ENCODE results near the gene DMRT2.
A peak's percentile ranks its signal among the peaks of the same experiment; 100 is the strongest.

The DMRT2 gene

GRCh38 chr9:1046639-1047572 is 3.3 kb upstream of the DMRT2 start:
- no peaks in the 10 kb centered on the region for H3K36me3 ChIP-seq (ENCODE audit: control insufficient read depth in 1 of 2, insufficient read depth in 2 of 2, low read length in 2 of 2)
- no peaks in the 10 kb centered on the region for H3K9me3 ChIP-seq (ENCODE audit: control insufficient read depth in 1 of 2, low read length in 2 of 2)
- no peak overlapping the region for H3K27ac ChIP-seq (ENCODE audit: low read depth, low read length)
- peaks cover 13 to 20% of the 10 kb centered on the region in 2 donors for H3K4me1 ChIP-seq (ENCODE audit: control insufficient read depth in 1 of 2, insufficient read depth in 2 of 2, low read length in 2 of 2)
- H3K4me3 ChIP-seq (ENCODE audit: low read depth in 1 of 2, low read length in 2 of 2): peak overlapping the region; percentile 72 to 77
- H3K27me3 ChIP-seq (ENCODE audit: control insufficient read depth in 1 of 2, insufficient read depth in 2 of 2, low read length in 2 of 2): peaks cover 88 to 95% of the 10 kb centered on the region in 2 donors
- no peak overlapping the region for H3K9ac ChIP-seq (ENCODE audit: low read depth in 1 of 2, low read length in 2 of 2)

GRCh38 chr9:1047591-1048230 is 2.4 kb upstream of the DMRT2 start:
- Histone ChIP-seq H3K9ac (ENCODE audit: low read depth in 1 of 2, low read length in 2 of 2) (no peak overlapping the region), H3K27me3 (ENCODE audit: control insufficient read depth in 1 of 2, insufficient read depth in 2 of 2, low read length in 2 of 2) (peaks cover 89 to 95% of the 10 kb centered on the region in 2 donors), H3K27ac (ENCODE audit: low read depth, low read length) (no peak overlapping the region), H3K4me3 (ENCODE audit: low read depth in 1 of 2, low read length in 2 of 2) (peak overlapping the region; percentile 72 to 77), H3K9me3 (ENCODE audit: control insufficient read depth in 1 of 2, low read length in 2 of 2) (no peaks in the 10 kb centered on the region), H3K36me3 (ENCODE audit: control insufficient read depth in 1 of 2, insufficient read depth in 2 of 2, low read length in 2 of 2) (no peaks in the 10 kb centered on the region), H3K4me1 (ENCODE audit: control insufficient read depth in 1 of 2, insufficient read depth in 2 of 2, low read length in 2 of 2) (peaks cover 13 to 24% of the 10 kb centered on the region in 2 donors)

GRCh38 chr9:1048231-1048619 is 1.9 kb upstream of the DMRT2 start:
- Histone ChIP-seq H3K4me1 (ENCODE audit: control insufficient read depth in 1 of 2, insufficient read depth in 2 of 2, low read length in 2 of 2) (peaks cover 13 to 24% of the 10 kb centered on the region in 2 donors), H3K4me3 (ENCODE audit: low read depth in 1 of 2, low read length in 2 of 2) (peak overlapping the region; percentile 72 to 77), H3K27me3 (ENCODE audit: control insufficient read depth in 1 of 2, insufficient read depth in 2 of 2, low read length in 2 of 2) (peaks cover 92 to 95% of the 10 kb centered on the region in 2 donors)

GRCh38 chr9:1048811-1049210 is 1.3 kb upstream of the DMRT2 start:
- Histone ChIP-seq H3K9ac (ENCODE audit: low read depth in 1 of 2, low read length in 2 of 2) (no peak overlapping the region), H3K36me3 (ENCODE audit: control insufficient read depth in 1 of 2, insufficient read depth in 2 of 2, low read length in 2 of 2) (no peaks in the 10 kb centered on the region), H3K27ac (ENCODE audit: low read depth, low read length) (no peak overlapping the region), H3K9me3 (ENCODE audit: control insufficient read depth in 1 of 2, low read length in 2 of 2) (no peaks in the 10 kb centered on the region), H3K4me1 (ENCODE audit: control insufficient read depth in 1 of 2, insufficient read depth in 2 of 2, low read length in 2 of 2) (peaks cover 13 to 24% of the 10 kb centered on the region in 2 donors), H3K27me3 (ENCODE audit: control insufficient read depth in 1 of 2, insufficient read depth in 2 of 2, low read length in 2 of 2) (peaks cover 91 to 95% of the 10 kb centered on the region in 2 donors), H3K4me3 (ENCODE audit: low read depth in 1 of 2, low read length in 2 of 2) (no peak overlapping the region)

More at GRCh38 chr9:1048231-1048619, 1.9 kb upstream of the DMRT2 start:
- no peak overlapping the region for H3K9ac ChIP-seq (ENCODE audit: low read depth in 1 of 2, low read length in 2 of 2)
- no peak overlapping the region for H3K27ac ChIP-seq (ENCODE audit: low read depth, low read length)
- no peaks in the 10 kb centered on the region for H3K9me3 ChIP-seq (ENCODE audit: control insufficient read depth in 1 of 2, low read length in 2 of 2)
- no peaks in the 10 kb centered on the region for H3K36me3 ChIP-seq (ENCODE audit: control insufficient read depth in 1 of 2, insufficient read depth in 2 of 2, low read length in 2 of 2)

- Histone ChIP-seq H3K4me1 (ENCODE audit: control insufficient read depth in 1 of 2, insufficient read depth in 2 of 2, low read length in 2 of 2) (peaks cover 13 to 24% of the 10 kb centered on the region in 2 donors), H3K4me3 (ENCODE audit: low read depth in 1 of 2, low read length in 2 of 2) (peak overlapping the region; percentile 17 to 54), H3K9ac (ENCODE audit: low read depth in 1 of 2, low read length in 2 of 2) (no peak overlapping the region), H3K27ac (ENCODE audit: low read depth, low read length) (no peak overlapping the region), H3K9me3 (ENCODE audit: control insufficient read depth in 1 of 2, low read length in 2 of 2) (no peaks in the 10 kb centered on the region), H3K27me3 (ENCODE audit: control insufficient read depth in 1 of 2, insufficient read depth in 2 of 2, low read length in 2 of 2) (peaks cover 84 to 91% of the 10 kb centered on the region in 2 donors), H3K36me3 (ENCODE audit: control insufficient read depth in 1 of 2, insufficient read depth in 2 of 2, low read length in 2 of 2) (no peaks in the 10 kb centered on the region)
These were observed 516 bp upstream of the DMRT2 start for GRCh38 chr9:1049641-1050040.

GRCh38 chr9:1051210-1051583 is 1.0 kb downstream of the DMRT2 start:
- Histone ChIP-seq H3K4me1 (ENCODE audit: control insufficient read depth in 1 of 2, insufficient read depth in 2 of 2, low read length in 2 of 2) (peaks cover 13 to 24% of the 10 kb centered on the region in 2 donors), H3K27me3 (ENCODE audit: control insufficient read depth in 1 of 2, insufficient read depth in 2 of 2, low read length in 2 of 2) (peaks cover 72 to 83% of the 10 kb centered on the region in 2 donors), H3K4me3 (ENCODE audit: low read depth in 1 of 2, low read length in 2 of 2) (no peak overlapping the region)

GRCh38 chr9:1051584-1052275 is 1.6 kb downstream of the DMRT2 start:
- Histone ChIP-seq H3K27ac (ENCODE audit: low read depth, low read length) (no peak overlapping the region), H3K27me3 (ENCODE audit: control insufficient read depth in 1 of 2, insufficient read depth in 2 of 2, low read length in 2 of 2) (peaks cover 69 to 83% of the 10 kb centered on the region in 2 donors)

More at GRCh38 chr9:1051210-1051583, 1.0 kb downstream of the DMRT2 start:
- no peak overlapping the region for H3K27ac ChIP-seq (ENCODE audit: low read depth, low read length)
- no peaks in the 10 kb centered on the region for H3K9me3 ChIP-seq (ENCODE audit: control insufficient read depth in 1 of 2, low read length in 2 of 2)
- H3K36me3 ChIP-seq (ENCODE audit: control insufficient read depth in 1 of 2, insufficient read depth in 2 of 2, low read length in 2 of 2): no peaks in the 10 kb centered on the region
- no peak overlapping the region for H3K9ac ChIP-seq (ENCODE audit: low read depth in 1 of 2, low read length in 2 of 2)

GRCh38 chr9:1052365-1053281 is 2.5 kb downstream of the DMRT2 start:
- Histone ChIP-seq H3K27me3 (ENCODE audit: control insufficient read depth in 1 of 2, insufficient read depth in 2 of 2, low read length in 2 of 2) (peaks cover 65 to 78% of the 10 kb centered on the region in 2 donors), H3K9ac (ENCODE audit: low read depth in 1 of 2, low read length in 2 of 2) (no peak overlapping the region), H3K4me3 (ENCODE audit: low read depth in 1 of 2, low read length in 2 of 2) (peak overlapping the region in 1 of 2 donors; percentile 40), H3K36me3 (ENCODE audit: control insufficient read depth in 1 of 2, insufficient read depth in 2 of 2, low read length in 2 of 2) (no peaks in the 10 kb centered on the region), H3K9me3 (ENCODE audit: control insufficient read depth in 1 of 2, low read length in 2 of 2) (no peaks in the 10 kb centered on the region), H3K27ac (ENCODE audit: low read depth, low read length) (no peak overlapping the region), H3K4me1 (ENCODE audit: control insufficient read depth in 1 of 2, insufficient read depth in 2 of 2, low read length in 2 of 2) (peaks cover 8 to 17% of the 10 kb centered on the region in 2 donors)

More at GRCh38 chr9:1051584-1052275, 1.6 kb downstream of the DMRT2 start:
- no peak overlapping the region for H3K9ac ChIP-seq (ENCODE audit: low read depth in 1 of 2, low read length in 2 of 2)
- no peaks in the 10 kb centered on the region for H3K36me3 ChIP-seq (ENCODE audit: control insufficient read depth in 1 of 2, insufficient read depth in 2 of 2, low read length in 2 of 2)
- peak overlapping the region; percentile 36 to 40 for H3K4me3 ChIP-seq (ENCODE audit: low read depth in 1 of 2, low read length in 2 of 2)
- no peaks in the 10 kb centered on the region for H3K9me3 ChIP-seq (ENCODE audit: control insufficient read depth in 1 of 2, low read length in 2 of 2)
- H3K4me1 ChIP-seq (ENCODE audit: control insufficient read depth in 1 of 2, insufficient read depth in 2 of 2, low read length in 2 of 2): peaks cover 13 to 24% of the 10 kb centered on the region in 2 donors

GRCh38 chr9:1053282-1053621 is 3.1 kb downstream of the DMRT2 start:
- no peaks in the 10 kb centered on the region for H3K36me3 ChIP-seq (ENCODE audit: control insufficient read depth in 1 of 2, insufficient read depth in 2 of 2, low read length in 2 of 2)
- H3K27me3 ChIP-seq (ENCODE audit: control insufficient read depth in 1 of 2, insufficient read depth in 2 of 2, low read length in 2 of 2): peaks cover 59 to 72% of the 10 kb centered on the region in 2 donors
- H3K4me1 ChIP-seq (ENCODE audit: control insufficient read depth in 1 of 2, insufficient read depth in 2 of 2, low read length in 2 of 2): peaks cover 4 to 14% of the 10 kb centered on the region in 2 donors
- H3K9ac ChIP-seq (ENCODE audit: low read depth in 1 of 2, low read length in 2 of 2): no peak overlapping the region
- no peaks in the 10 kb centered on the region for H3K9me3 ChIP-seq (ENCODE audit: control insufficient read depth in 1 of 2, low read length in 2 of 2)
- H3K27ac ChIP-seq (ENCODE audit: low read depth, low read length): no peak overlapping the region
- H3K4me3 ChIP-seq (ENCODE audit: low read depth in 1 of 2, low read length in 2 of 2): no peak overlapping the region

All from duodenal mucosa (tissue), 2 donors.